Amniotic stem cell (primary cell): ENCODE data around the gene CLDND2.

Experiments used
- DNase-seq: peaks from one replicate; lab custom pipeline; 2025; lab: John Stamatoyannopoulos, UW

The CLDND2 gene

GRCh38 chr19:51382004-51382403, 13.2 kb upstream of the CLDND2 start:
- no peak for DNase-seq

- DNase-seq, result no peak
Observed at GRCh38 chr19:51380379-51380778, 11.6 kb upstream of the CLDND2 start.

GRCh38 chr19:51377422-51377821, 8.6 kb upstream of the CLDND2 start:
- DNase-seq, result no peak

- DNase-seq, result no peak
Observed at GRCh38 chr19:51375504-51376221, 6.9 kb upstream of the CLDND2 start.

GRCh38 chr19:51372649-51373504, 4.1 kb upstream of the CLDND2 start, which contains the start of gene NKG7:
TSS of gene NKG7 (minus strand) at chr19:51372654. CDS start at chr19:51372535, 119 bp downstream.
- no peak for DNase-seq

GRCh38 chr19:51372021-51372648, 3.3 kb upstream of the CLDND2 start:
- no peak for DNase-seq

GRCh38 chr19:51371186-51371690, 2.4 kb upstream of the CLDND2 start:
- DNase-seq, result no peak

- no peak for DNase-seq
Observed at GRCh38 chr19:51370230-51370629, 1.4 kb upstream of the CLDND2 start.

- peak; percentile 92 for DNase-seq
Observed at GRCh38 chr19:51367565-51368365, 1.0 kb downstream of the CLDND2 start.

- no peak for DNase-seq
Observed at GRCh38 chr19:51367255-51367564, 1.6 kb downstream of the CLDND2 start.

GRCh38 chr19:51366389-51367254, 2.2 kb downstream of the CLDND2 start:
- peak; percentile 94 for DNase-seq

- DNase-seq, result no peak
Observed at GRCh38 chr19:51365965-51366388, 2.8 kb downstream of the CLDND2 start, which contains the start of gene ETFB. TSS of gene ETFB (minus strand) at chr19:51366388. CDS start at chr19:51366326, 62 bp downstream.

- no peak for DNase-seq
Observed at GRCh38 chr19:51365211-51365964, 3.4 kb downstream of the CLDND2 start.

- DNase-seq, result no peak
Observed at GRCh38 chr19:51364200-51365106, 4.3 kb downstream of the CLDND2 start.

- no peak for DNase-seq
Observed at GRCh38 chr19:51361239-51361638, 7.6 kb downstream of the CLDND2 start.

GRCh38 chr19:51359294-51359693, 9.5 kb downstream of the CLDND2 start:
- peak; percentile 20 for DNase-seq

- DNase-seq, result no peak
Observed at GRCh38 chr19:51357952-51358351, 10.9 kb downstream of the CLDND2 start.

- DNase-seq, result no peak
Observed at GRCh38 chr19:51356159-51356801, 12.5 kb downstream of the CLDND2 start.
